Activated T-cell treated with anti-CD3 and anti-CD28 coated beads for 48 hours (primary cell): Measurements from ENCODE around the gene ALOX5.

Source experiments
- DNase-seq: peaks from one replicate; pipeline ENCODE4 v3.0.0-alpha.2; 2020; ENCODE audit warnings: low read depth

ALOX5 gene

DNA sequence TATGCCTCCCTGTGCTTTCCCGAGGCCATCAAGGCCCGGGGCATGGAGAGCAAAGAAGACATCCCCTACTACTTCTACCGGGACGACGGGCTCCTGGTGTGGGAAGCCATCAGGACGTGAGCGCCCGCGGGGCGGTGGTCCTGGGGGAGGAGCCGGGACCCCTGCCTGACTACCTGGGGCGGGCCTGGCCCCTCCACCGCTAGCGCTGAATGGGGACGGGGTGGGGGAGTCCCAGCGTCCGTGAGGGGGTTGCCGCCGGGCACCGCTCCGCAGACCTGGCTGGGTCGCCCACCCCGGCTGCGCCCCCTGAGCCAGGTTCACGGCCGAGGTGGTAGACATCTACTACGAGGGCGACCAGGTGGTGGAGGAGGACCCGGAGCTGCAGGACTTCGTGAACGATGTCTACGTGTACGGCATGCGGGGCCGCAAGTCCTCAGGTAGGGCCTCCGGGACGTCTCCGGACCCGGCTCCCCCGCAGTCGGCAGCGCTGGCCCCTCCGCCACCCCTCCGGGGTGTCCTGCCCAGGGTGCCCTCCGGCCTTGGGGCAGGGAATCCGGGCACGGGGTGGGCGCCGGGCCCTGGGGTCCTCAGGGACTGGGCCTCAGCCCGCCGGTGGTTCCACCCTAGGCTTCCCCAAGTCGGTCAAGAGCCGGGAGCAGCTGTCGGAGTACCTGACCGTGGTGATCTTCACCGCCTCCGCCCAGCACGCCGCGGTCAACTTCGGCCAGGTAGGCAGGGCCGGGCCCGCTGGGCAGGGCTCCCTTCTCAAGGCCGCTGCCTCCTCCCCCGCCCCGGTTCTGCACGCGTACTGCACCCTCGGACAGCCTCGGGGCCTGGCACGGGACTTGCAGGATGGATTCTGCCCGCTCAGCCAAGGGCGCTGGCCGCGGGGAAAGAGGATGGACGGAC, 69.3 kb downstream of the ALOX5 start:
- DNase-seq = no peak

- DNase-seq = no peak
These were observed 70.0 kb downstream of the ALOX5 start for GRCh38 chr10:45444022-45444421.

DNA sequence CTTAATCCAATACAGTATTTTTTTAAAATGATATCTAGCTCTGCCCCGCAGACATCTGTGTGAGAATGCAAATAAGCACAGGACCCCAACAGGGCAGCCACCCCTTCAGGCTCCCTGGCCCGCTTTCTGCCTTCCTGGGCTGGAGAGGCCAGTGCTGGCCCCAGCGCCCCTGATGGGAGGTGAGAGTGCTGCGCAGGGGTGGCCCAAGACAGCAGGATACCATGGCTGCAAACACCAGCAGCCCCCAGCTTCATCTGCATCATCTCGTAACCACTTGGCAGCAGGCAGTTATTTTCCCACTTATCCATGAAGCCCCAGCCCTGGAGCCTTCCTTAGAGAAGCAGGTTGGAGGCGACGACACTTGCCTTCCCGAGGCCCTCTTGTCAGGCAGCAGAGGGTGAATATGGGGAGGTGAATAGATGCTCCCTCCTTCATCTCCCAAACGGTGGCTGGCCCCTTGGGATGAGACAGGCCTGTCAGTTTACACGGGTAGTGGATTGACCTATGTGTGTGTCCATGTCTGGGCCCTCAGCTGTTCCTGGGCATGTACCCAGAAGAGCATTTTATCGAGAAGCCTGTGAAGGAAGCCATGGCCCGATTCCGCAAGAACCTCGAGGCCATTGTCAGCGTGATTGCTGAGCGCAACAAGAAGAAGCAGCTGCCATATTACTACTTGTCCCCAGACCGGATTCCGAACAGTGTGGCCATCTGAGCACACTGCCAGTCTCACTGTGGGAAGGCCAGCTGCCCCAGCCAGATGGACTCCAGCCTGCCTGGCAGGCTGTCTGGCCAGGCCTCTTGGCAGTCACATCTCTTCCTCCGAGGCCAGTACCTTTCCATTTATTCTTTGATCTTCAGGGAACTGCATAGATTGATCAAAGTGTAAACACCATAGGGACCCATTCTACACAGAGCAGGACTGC, 71.2 kb downstream of the ALOX5 start:
- DNase-seq = no peak

- no peak for DNase-seq
These were observed 72.8 kb downstream of the ALOX5 start for GRCh38 chr10:45446858-45447257.

- no peak for DNase-seq
These were observed 73.4 kb downstream of the ALOX5 start for GRCh38 chr10:45447416-45447815.

- DNase-seq = no peak
These were observed 76.8 kb downstream of the ALOX5 start for GRCh38 chr10:45450866-45451265.

DNA sequence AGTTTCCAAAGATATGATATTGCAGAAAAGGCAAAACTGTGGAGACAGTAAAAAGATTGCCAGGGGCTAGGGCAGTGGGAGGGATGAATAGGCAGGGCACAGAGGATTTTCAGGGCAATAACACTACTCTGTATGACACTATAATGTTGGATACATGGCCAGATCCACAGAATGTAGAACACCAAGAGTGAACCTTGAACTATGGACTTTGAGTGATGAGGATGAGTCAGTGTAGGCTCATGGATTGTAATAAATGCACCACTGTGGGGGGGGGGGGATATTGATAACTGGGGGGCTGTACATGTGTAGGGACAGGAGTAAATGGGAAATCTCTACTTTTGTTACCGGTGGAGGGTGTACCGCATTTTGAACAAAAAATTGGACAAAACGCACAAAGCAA, 77.4 kb downstream of the ALOX5 start:
- no peak for DNase-seq

GRCh38 chr10:45452268-45452667, 78.3 kb downstream of the ALOX5 start:
- DNase-seq = no peak

DNA sequence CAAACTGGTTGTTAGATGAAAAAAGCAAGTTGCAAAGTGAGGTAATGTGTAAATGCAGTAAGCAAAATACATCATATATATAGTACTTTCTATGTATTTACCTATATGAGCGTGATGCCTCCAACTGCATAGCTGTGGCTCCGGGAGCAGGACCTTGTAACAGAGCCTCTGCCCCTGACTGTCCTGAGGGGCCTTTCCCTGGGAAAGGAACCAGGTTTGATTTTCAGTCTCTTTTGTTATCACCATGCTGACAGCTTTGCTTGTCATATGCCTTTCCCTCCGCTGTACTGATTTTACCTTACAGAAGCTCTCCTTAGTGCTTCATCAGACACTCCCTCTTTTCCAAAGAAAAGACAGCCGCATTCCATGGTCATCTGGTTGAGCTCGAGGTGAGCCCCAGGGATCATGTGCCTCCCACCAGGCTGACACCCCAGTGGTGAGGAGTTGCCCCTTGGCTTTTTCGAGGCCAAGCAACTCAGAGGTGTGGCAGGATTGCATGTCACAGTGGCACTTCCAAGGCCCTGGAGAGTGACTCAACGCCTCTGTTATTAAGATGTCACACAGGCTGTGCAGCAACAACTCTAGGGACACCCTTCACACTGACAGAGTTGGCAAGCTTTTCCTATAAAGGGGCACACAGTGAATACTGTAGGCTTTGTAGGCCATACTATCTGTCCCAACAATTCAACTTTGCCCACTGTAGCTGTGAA, 78.9 kb downstream of the ALOX5 start:
- DNase-seq = no peak

GRCh38 chr10:45453639-45454255, 79.7 kb downstream of the ALOX5 start:
- no peak for DNase-seq

- DNase-seq = no peak
These were observed 80.2 kb downstream of the ALOX5 start for GRCh38 chr10:45454262-45454661.

DNA sequence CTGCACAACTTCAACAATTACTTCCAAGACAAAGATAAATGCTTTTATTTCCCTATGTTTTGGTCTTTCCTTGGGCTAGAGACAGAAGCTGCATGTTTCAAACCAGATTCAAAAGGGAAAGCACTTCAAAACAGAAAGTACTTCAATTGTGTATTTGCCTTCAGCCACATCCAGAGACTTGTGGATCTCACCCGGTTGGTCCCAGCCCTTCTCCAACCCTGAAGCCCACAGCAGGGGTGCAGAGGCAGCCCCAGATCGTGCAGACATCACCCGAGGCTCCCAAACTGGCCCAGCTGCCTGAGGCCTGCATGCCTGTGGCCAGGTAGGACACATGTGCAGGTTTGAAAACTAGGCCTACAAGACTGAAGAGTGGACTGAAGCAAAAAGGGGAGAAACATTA, 80.8 kb downstream of the ALOX5 start:
- no peak for DNase-seq

DNA sequence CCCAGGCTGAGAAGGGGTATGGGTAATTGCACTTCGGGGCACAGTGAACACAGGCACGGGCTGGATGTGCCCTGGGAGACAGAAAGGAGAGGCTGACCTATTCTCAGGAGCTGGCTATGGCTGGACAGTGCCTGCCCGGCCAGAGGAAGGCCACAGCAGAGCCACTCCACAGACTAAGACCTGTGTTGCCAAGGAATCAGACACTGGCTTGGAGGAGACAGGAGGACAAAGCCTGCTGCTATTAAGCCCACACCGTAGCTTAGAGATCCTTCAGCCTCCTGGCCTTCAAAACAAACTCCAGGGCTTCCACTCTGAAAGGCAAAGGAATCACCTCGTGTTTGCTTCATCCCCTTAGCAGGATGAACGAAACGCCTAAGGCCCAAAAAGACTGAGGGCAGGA, 82.2 kb downstream of the ALOX5 start:
- DNase-seq = no peak

- DNase-seq = no peak
These were observed 82.8 kb downstream of the ALOX5 start for GRCh38 chr10:45456822-45457221.

DNA sequence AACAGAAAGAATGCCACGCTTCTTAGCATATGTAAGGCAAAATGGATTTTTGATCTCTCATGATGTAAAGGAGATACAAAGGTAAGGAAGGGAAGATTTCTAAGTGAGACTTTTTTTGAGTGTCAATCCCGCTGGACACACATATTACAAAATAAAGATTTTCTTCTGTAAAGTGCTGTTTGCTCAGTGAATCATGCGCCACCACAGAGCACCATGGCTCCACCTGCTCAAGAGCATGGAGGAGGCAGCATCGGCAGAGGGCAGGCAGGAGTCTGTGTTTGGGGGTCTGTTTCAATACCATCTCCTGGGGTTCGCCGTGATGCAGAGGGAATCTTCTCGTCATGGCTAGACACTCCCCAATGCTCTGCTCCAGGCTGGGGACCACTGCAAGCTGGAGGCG, 83.5 kb downstream of the ALOX5 start:
- no peak for DNase-seq

- no peak for DNase-seq
These were observed 86.3 kb downstream of the ALOX5 start for GRCh38 chr10:45460235-45460878.

DNA sequence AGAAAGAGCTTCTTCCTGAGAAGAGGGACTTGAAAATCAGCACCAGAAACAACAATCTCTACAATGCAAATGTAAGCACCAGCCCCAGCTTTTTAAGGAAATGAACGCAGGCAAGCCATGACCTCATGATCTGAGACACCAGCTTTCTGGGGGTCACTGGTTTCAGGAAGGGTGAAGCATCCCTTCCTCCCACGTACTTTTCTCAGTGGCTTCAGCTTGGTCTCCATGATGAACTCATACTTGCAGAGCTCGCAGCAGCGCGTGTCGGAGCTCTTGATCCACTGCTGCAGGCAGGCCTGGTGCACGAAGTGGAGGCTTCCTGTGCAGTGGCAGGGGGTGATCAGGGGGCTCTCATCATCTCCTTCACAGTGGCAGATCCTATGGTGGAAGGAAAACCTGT, 87.0 kb downstream of the ALOX5 start:
- DNase-seq = no peak

DNA sequence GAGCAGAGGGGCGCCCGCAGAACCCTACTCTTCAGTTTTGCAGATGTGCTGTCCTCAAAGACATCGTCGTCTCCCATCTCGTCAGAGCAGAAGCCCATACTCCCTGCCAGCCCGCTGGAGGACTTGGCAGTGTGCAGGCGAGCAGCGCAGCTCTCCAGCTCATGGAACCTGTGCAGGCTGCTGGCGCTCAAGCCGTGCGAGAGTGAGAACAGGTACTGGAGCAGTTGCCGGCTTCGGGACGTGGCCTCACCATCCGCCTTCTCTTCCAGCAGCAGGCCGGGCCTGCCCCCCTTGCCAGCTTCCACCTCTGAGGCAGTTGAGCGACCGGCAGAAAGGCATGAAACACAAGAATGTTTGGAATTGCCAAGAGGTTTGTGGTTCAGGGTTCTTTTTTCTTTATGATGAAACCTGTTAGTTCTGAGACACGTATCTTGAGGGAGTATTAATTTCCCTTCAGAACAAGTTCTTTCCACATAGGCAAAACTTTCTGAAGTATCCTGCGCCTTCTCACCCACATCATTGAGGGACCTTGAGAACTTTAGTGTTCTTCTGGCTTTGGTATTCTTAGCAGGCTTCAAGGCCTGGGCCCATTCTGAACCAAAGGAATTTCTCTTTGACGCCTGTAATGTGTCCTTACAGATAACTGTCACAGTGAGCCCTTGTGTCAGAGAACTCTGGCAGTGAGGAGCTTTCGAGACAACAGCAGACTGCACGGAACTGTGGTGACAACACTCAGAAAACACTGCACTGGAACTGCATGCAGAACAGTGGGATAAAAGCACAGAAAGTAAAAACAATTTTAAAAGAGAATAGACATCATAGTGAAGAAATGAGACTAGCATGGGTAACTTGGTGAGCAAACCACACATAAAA, 89.5 kb downstream of the ALOX5 start:
- DNase-seq = no peak

DNA sequence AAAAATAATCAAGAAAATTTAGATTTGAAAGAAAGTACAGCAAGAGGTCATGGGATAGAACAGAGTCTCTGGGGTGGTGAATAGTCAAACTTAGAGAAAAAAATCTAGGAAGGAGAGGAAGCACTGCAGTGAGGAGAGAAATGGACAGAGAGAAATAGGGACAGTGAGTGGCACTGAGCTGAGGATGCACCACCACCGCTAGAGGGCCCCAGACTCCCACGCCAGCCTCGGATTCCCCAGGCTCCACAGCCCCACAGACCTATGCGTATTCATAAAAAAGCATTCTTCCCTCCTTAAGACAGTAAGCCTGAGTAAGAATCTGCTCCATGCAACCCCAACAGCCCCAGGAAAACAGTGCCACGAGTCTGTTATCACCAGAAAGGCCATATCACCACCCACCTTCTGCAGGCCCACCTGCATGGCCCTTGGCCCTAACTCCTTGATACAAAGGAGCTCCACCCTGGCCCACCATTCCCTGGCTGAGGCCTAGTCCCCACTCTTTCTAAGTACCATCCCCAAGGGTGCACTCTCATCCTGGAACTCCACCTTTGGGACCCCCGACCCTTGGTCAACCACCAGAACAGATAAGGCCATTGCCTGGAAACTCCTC, 91.0 kb downstream of the ALOX5 start:
- DNase-seq = peak; percentile 64

DNA sequence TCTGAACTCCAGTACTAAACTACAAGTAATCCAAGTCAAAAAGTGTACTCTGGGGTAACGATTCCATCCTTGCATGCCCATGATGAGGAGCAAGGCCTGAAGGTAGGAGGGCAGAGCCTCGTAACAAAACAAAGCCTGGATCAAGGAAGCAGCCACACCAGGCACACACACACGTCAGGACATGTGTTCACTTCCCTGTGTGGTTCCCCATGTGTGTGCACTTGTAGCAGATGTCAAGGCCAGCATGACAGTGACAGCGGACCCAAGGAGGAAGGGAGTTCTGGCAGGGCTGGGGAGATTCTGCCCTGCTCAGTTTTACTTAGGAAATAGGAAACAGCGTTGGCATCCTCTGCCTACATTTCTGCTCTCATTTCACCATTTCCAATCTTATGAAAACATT, 92.8 kb downstream of the ALOX5 start:
- DNase-seq = no peak
